Measurements from ENCODE around the gene ZNF574.
"Not testable (repeated sequence)": the region's sequence is repeated elsewhere in the genome, so short reads cannot be mapped to it uniquely, and the experiment has no call there.

GRCh38 chr19:42040491-42040890 lies 35.5 kb upstream of the ZNF574 start:
- not testable (repeated sequence) for TF ChIP-seq CTCF (IDR thresholded peaks at IDR 0.05; ENCODE audit: extremely low read depth in 1 of 2, insufficient read depth in 1 of 2, low read depth in 1 of 2, low read length in 2 of 2); JUN (IDR thresholded peaks at IDR 0.05; ENCODE audit: borderline replicate concordance, insufficient read depth, insufficient read length, low read depth); POLR2A (IDR thresholded peaks at IDR 0.05; ENCODE audit: low read depth, low read length); MYC (IDR thresholded peaks at IDR 0.05; ENCODE audit: low read depth, low read length)

All from endothelial cell of umbilical vein (primary cell).